DMS79 treated with DMSO at 0.1 percent for 48 hours (cell line): ENCODE measurements around the gene S100A3.
A peak's percentile ranks its signal among the peaks of the same experiment; 100 is the strongest.

Experiments used
- DNase-seq: peaks from one replicate; lab custom pipeline; 2025; lab: John Stamatoyannopoulos, UW

S100A3 gene

GRCh38 chr1:153547560-153548551 lies 1.2 kb downstream of the S100A3 start:
- no peak for DNase-seq

GRCh38 chr1:153546796-153547559 lies 2.1 kb downstream of the S100A3 start:
- peak; percentile 94 for DNase-seq

- no peak for DNase-seq
Measured at GRCh38 chr1:153546371-153546770, 2.7 kb downstream of the S100A3 start.

GRCh38 chr1:153545067-153546055 lies 3.7 kb downstream of the S100A3 start, which contains the start of gene S100A4:
S100A4 (minus strand) TSS chr1:153545806; CDS start chr1:153544794, 1,012 bp downstream.
- peak; percentile 93 for DNase-seq

- no peak for DNase-seq
Measured at GRCh38 chr1:153544453-153545066, 4.5 kb downstream of the S100A3 start.

GRCh38 chr1:153543736-153544135 lies 5.3 kb downstream of the S100A3 start:
- no peak for DNase-seq

- no peak for DNase-seq
Measured at GRCh38 chr1:153542956-153543711, 5.9 kb downstream of the S100A3 start.

GRCh38 chr1:153541641-153542590 lies 7.1 kb downstream of the S100A3 start:
- no peak for DNase-seq

GRCh38 chr1:153540394-153541361 lies 8.4 kb downstream of the S100A3 start, which contains the start of gene S100A5:
S100A5 (minus strand) TSS chr1:153540934; CDS start chr1:153540191, 743 bp downstream.
- DNase-seq, result no peak

- no peak for DNase-seq
Measured at GRCh38 chr1:153539395-153540093, 9.5 kb downstream of the S100A3 start.

- no peak for DNase-seq
Measured at GRCh38 chr1:153538315-153538821, 10.7 kb downstream of the S100A3 start.

- no peak for DNase-seq
Measured at GRCh38 chr1:153537376-153537730, 11.7 kb downstream of the S100A3 start.

GRCh38 chr1:153536671-153537375 lies 12.2 kb downstream of the S100A3 start:
- DNase-seq, result no peak

GRCh38 chr1:153536012-153536670 lies 12.9 kb downstream of the S100A3 start:
- peak; percentile 76 for DNase-seq

GRCh38 chr1:153535242-153536011 lies 13.6 kb downstream of the S100A3 start, which contains the start of gene S100A6:
S100A6 (minus strand) TSS chr1:153535991; CDS start chr1:153535339, 652 bp downstream.
- DNase-seq, result no peak
